GM12878 (cell line): ENCODE measurements around the gene CACNA1B. TPM values are rescaled to one million over a fixed set of nuclear protein-coding genes. Genes with fewer than 3 reads are reported as not detected.

Experiments used
- ATAC-seq: fragments of 200-7000 bp; cut with Tn5 transposase; 3 replicates; pipeline ENCODE4 v1.9.1; 2020; ENCODE audit warnings: mild to moderate bottlenecking, moderate library complexity
- BruUV-seq: library from RNA; stranded (reverse); fragments of 400-500 nt; replicated peaks from 2 replicates; lab custom pipeline; 2021; lab: Mats Ljungman, UMichigan
- CTCF ChIA-PET: fragments of 300-600 bp; sonication (Branson Sonifier 250); formaldehyde crosslinking; extraction: SDS; loops from one replicate; lab custom pipeline; 2021; ENCODE audit warnings: inconsistent platforms; lab: Yijun Ruan, JAX
- POLR2A ChIA-PET: fragments of 350-600 bp; formaldehyde crosslinking; extraction: SDS; loops from one replicate; lab custom pipeline; 2021; ENCODE audit warnings: inconsistent platforms; lab: Charles Lee
- RAD21 ChIA-PET: fragments of 300-600 bp; sonication (Branson Sonifier 250); formaldehyde crosslinking; loops from one replicate; lab custom pipeline; 2023; ENCODE audit warnings: antibody characterized with exemption; ENCODE audit not compliant: unreplicated experiment; lab: Charles Lee
- SMC1A ChIA-PET: fragments of 300-600 bp; sonication (Branson Sonifier 250); formaldehyde crosslinking; loops from one replicate; lab custom pipeline; 2023; ENCODE audit not compliant: unreplicated experiment, uncharacterized antibody; lab: Charles Lee
- DNase-seq: peaks from one replicate; pipeline ENCODE4 v3.0.0-alpha.2; 2011; ENCODE audit warnings: low read depth, low spot score
- FAIRE-seq: peaks from 3 replicates; lab custom pipeline; 2011; peaks lifted over from hg19 to GRCh38; lab: Jason Lieb, UNC
- H2AFZ ChIP-seq: 2 replicates; pipeline ENCODE4 v1.6.0; 2011; ENCODE audit warnings: low read depth, low read length, control low read depth; ENCODE audit not compliant: control insufficient read depth
- H3K27ac ChIP-seq: 2 replicates; pipeline ENCODE4 v1.5.1; 2011; ENCODE audit warnings: control low read depth; ENCODE audit not compliant: control insufficient read depth, insufficient read depth
- H3K27me3 ChIP-seq, 2 experiments: replicated peaks in 1 of 2; 2 replicates each; pipeline versions ENCODE4 v1.6.0 to v1.6.1; 2011; ENCODE audit warnings: low read length in 1 of 2; ENCODE audit not compliant: control insufficient read depth in 2 of 2, insufficient read depth in 2 of 2
- H3K36me3 ChIP-seq, 2 experiments: 2 replicates each; pipeline ENCODE4 v1.5.1; 2011; ENCODE audit warnings: low read length in 1 of 2; ENCODE audit not compliant: control insufficient read depth in 2 of 2, insufficient read depth in 2 of 2
- H3K4me1 ChIP-seq: 2 replicates; pipeline ENCODE4 v1.6.1; 2011; ENCODE audit warnings: mild to moderate bottlenecking, low read length, moderate library complexity, mixed read lengths; ENCODE audit not compliant: control insufficient read depth, insufficient read depth
- H3K4me2 ChIP-seq: 2 replicates; pipeline ENCODE4 v1.6.0; 2011; ENCODE audit warnings: control low read depth; ENCODE audit not compliant: control insufficient read depth, insufficient read depth
- H3K4me3 ChIP-seq: fragments of 200-600 bp; sonication (generic); 2 replicates; pipeline ENCODE4 v1.5.1; 2016
- H3K79me2 ChIP-seq: 2 replicates; pipeline ENCODE4 v1.6.0; 2011; ENCODE audit warnings: low read length; ENCODE audit not compliant: control insufficient read depth, insufficient read depth
- H3K9ac ChIP-seq: 2 replicates; pipeline ENCODE4 v1.8.0; 2011; ENCODE audit warnings: low read length, control low read depth, mixed read lengths; ENCODE audit not compliant: control insufficient read depth, insufficient read depth
- H3K9me3 ChIP-seq: replicated peaks from 3 replicates; pipeline ENCODE4 v1.5.1; 2011; ENCODE audit warnings: mild to moderate bottlenecking, low read length; ENCODE audit not compliant: control insufficient read depth, insufficient read depth
- H4K20me1 ChIP-seq: 2 replicates; pipeline ENCODE4 v1.6.0; 2011; ENCODE audit not compliant: control insufficient read depth, insufficient read depth
- CEBPB ChIP-seq, 2 experiments: fragments of 150-350 bp in 1 of 2; IDR thresholded peaks; 2 replicates each; pipeline ENCODE4 v1.6.1; 2012 to 2014; ENCODE audit warnings: low read depth in 2 of 2, low read length in 2 of 2, borderline replicate concordance in 1 of 2, inconsistent platforms in 1 of 2
- IRF4 ChIP-seq: IDR thresholded peaks from 2 replicates; pipeline ENCODE4 v1.6.1; 2011; ENCODE audit warnings: low read depth, low read length
- KAT2A ChIP-seq: conservative IDR thresholded peaks from 2 replicates; pipeline ENCODE4 v1.6.1; 2011; ENCODE audit warnings: low read depth, low read length; ENCODE audit not compliant: control insufficient read depth
- LARP7 ChIP-seq: fragments of 450-650 bp; IDR thresholded peaks from 2 replicates; pipeline ENCODE4 v1.6.1; 2017; ENCODE audit warnings: mild to moderate bottlenecking
- MTA3 ChIP-seq: IDR thresholded peaks from 2 replicates; pipeline ENCODE4 v1.6.1; 2012; ENCODE audit warnings: low read length, inconsistent platforms, borderline replicate concordance
- MYC ChIP-seq: IDR thresholded peaks from 2 replicates; pipeline ENCODE4 v1.6.1; 2011; ENCODE audit warnings: mild to moderate bottlenecking, low read length, moderate library complexity, inconsistent platforms; ENCODE audit not compliant: insufficient read depth, insufficient replicate concordance, insufficient read length, severe bottlenecking
- RBBP5 ChIP-seq: fragments of 200-600 bp; sonication (generic); conservative IDR thresholded peaks from 2 replicates; pipeline ENCODE4 v1.6.1; 2016
- SMARCA5 ChIP-seq: fragments of 450-650 bp; IDR thresholded peaks from 2 replicates; pipeline ENCODE4 v1.6.1; 2017; ENCODE audit warnings: mild to moderate bottlenecking
- SREBF1 ChIP-seq: IDR thresholded peaks from 2 replicates; pipeline ENCODE4 v1.6.1; 2012; ENCODE audit warnings: mild to moderate bottlenecking, low read length
- WGBS: methylation state at CpG from one replicate; pipeline ENCODE4 v1.1.6; 2016; ENCODE audit warnings: low lambda C conversion rate; ENCODE audit not compliant: insufficient replicate concordance, insufficient coverage; ENCODE audit errors: missing lambda C conversion rate; 5-methylcytosine and 5-hydroxymethylcytosine counted together
- in situ Hi-C: fragments of 300-500 bp; cut with MboI; formaldehyde crosslinking; loops from 9 replicates; pipeline ENCODE4 v1.14.3; 2018; ENCODE audit warnings: mixed read lengths
- intact Hi-C: fragments of 100-400 bp; cut with micrococcal nuclease; formaldehyde crosslinking; loops from one replicate; pipeline ENCODE4 v1.14.2; 2022; ENCODE audit not compliant: unreplicated experiment
- polyA plus RNA-seq, 11 experiments: library from polyadenylated mRNA; depleted of rRNA in 4 of 11; unstranded in 6 of 11; stranded (reverse) in 5 of 11; fragments of >200 nt; fragmentation: Nextera tagmentation in 4 of 11; fragmentation: Illumina TruSeq in 1 of 11; extraction: Ambion mirVana in 4 of 11; extraction: Trizol in 1 of 11; gene quantifications; 1 replicate in 1 of 11; 2 replicates in 10 of 11; pipeline versions ENCODE4 v1.2.1 to v1.2.3, GENCODE V29; 2011 to 2016; ENCODE audit warnings: inconsistent platforms in 2 of 11, missing spikeins in 2 of 11, low read depth in 1 of 11
- total RNA-seq, 4 experiments: library from RNA; depleted of rRNA in 3 of 4; stranded (reverse); fragments of >200 nt in 3 of 4; fragmentation: Illumina TruSeq in 1 of 4; extraction: Trizol in 1 of 4; gene quantifications; 2 replicates each; pipeline versions ENCODE4 v1.2.1 to v1.2.3, GENCODE V29; 2013 to 2021
- TF ChIP-seq, protein P1 (sequence below): fragments of 150-350 bp; IDR thresholded peaks from 2 replicates; pipeline ENCODE4 v1.6.1; 2016; ENCODE audit warnings: low read depth, low read length

The CACNA1B gene
- total and polyA plus RNA-seq, 10 of the 15 experiments (the other 5 are each of a cell fraction or from before 2014, with no cell fraction given), result 0.01 to 0.03 (median 0.01) TPM; not detected in 7

DNA sequence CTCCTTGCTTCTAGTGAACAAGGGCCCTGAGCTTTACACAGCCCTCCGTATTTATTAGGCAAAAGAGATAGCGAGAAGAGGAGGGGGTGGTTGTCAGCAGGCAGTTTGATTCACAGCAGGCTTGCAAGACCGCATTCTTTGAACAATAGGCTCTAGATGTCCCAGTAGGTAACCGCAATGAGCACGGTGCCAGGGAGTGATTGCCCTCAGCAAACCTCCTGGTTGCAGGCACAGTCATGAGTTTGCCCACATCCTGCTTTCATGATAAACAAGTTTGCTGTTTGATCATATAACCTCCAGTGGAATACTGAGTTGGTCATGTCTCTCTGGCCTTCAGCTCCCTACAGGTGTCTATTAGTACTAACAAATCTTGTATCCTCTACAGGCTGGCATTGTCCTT, 66.1 kb downstream of the CACNA1B start:
- ChIA-PET RAD21 (no interaction called here), CTCF (no interaction called here), POLR2A (no interaction called here), SMC1A (no interaction called here)
- no peak overlapping the region for H2AFZ ChIP-seq
- H3K4me2 ChIP-seq, result no peak overlapping the region
- BruUV-seq, result no TSS peak
- H3K9me3 ChIP-seq, result peaks cover 4% of the 10 kb centered on the region; the same call in 2 of the 3 replicates
- WGBS, result 50% methylated on average over 5 of the region's 5 CpGs
- no peak overlapping the region for H3K4me3 ChIP-seq
- H3K36me3 ChIP-seq, result no peaks in the 10 kb centered on the region
- no peak for FAIRE-seq
- intact Hi-C loops (no loop called here), in situ Hi-C loops (no loop called here)
- H3K79me2 ChIP-seq, result no peaks in the 10 kb centered on the region
- H3K9ac ChIP-seq, result no peak overlapping the region
- no peak for TF ChIP-seq MYC
- no peak for TF ChIP-seq IRF4
- TF ChIP-seq SREBF1, result no peak
- no peak for TF ChIP-seq MTA3
- no peak for TF ChIP-seq KAT2A
- TF ChIP-seq CEBPB (IDR thresholded peaks at IDR 0.05; ENCODE audit: borderline replicate concordance in 1 of 2, low read depth in 2 of 2, low read length in 2 of 2), result no peak
- TF ChIP-seq LARP7, result no peak
- no peak for TF ChIP-seq SMARCA5
- H4K20me1 ChIP-seq, result no peaks in the 10 kb centered on the region
- no peaks in the 10 kb centered on the region for H3K4me1 ChIP-seq
- no peak for ATAC-seq
- no peak overlapping the region for H3K27ac ChIP-seq
- no peaks in the 10 kb centered on the region for H3K27me3 ChIP-seq
- DNase-seq, result no peak

DNA sequence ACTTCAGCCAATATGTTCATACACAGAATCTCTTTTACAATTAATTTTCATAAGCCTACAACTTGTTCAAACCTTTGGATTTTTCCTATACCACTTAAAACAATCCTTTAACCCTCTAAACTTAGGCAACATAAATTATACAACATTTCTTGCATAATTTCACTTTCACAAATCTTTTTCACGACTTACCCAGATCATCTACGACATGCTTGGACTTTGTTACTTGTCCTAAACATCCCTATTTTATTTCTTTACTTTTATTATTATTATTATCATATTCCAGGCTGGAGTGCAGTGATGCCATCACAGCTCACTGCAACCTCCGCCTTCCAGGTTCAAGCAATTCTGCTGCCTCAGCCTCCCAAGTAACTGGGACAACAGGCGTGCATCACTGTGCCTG, 68.0 kb downstream of the CACNA1B start:
- POLR2A ChIA-PET, result no interaction called here
- no TSS peak for BruUV-seq
- intact Hi-C loops (no loop called here), in situ Hi-C loops (no loop called here)
- CTCF ChIA-PET, result no interaction called here
- Histone ChIP-seq H3K4me2 (no peak overlapping the region), H3K9ac (no peak overlapping the region), H3K36me3 (no peaks in the 10 kb centered on the region), H3K9me3 (peaks cover 4% of the 10 kb centered on the region; the same call in 2 of the 3 replicates), H2AFZ (no peak overlapping the region), H3K4me3 (no peak overlapping the region), H3K27me3 (no peaks in the 10 kb centered on the region), H3K4me1 (no peaks in the 10 kb centered on the region), H3K27ac (no peak overlapping the region), H3K79me2 (no peaks in the 10 kb centered on the region), H4K20me1 (no peaks in the 10 kb centered on the region)
- RAD21 ChIA-PET, result no interaction called here
- ATAC-seq (no peak), FAIRE-seq (no peak), DNase-seq (no peak)
- SMC1A ChIA-PET, result no interaction called here
- TF ChIP-seq, protein P1, sequence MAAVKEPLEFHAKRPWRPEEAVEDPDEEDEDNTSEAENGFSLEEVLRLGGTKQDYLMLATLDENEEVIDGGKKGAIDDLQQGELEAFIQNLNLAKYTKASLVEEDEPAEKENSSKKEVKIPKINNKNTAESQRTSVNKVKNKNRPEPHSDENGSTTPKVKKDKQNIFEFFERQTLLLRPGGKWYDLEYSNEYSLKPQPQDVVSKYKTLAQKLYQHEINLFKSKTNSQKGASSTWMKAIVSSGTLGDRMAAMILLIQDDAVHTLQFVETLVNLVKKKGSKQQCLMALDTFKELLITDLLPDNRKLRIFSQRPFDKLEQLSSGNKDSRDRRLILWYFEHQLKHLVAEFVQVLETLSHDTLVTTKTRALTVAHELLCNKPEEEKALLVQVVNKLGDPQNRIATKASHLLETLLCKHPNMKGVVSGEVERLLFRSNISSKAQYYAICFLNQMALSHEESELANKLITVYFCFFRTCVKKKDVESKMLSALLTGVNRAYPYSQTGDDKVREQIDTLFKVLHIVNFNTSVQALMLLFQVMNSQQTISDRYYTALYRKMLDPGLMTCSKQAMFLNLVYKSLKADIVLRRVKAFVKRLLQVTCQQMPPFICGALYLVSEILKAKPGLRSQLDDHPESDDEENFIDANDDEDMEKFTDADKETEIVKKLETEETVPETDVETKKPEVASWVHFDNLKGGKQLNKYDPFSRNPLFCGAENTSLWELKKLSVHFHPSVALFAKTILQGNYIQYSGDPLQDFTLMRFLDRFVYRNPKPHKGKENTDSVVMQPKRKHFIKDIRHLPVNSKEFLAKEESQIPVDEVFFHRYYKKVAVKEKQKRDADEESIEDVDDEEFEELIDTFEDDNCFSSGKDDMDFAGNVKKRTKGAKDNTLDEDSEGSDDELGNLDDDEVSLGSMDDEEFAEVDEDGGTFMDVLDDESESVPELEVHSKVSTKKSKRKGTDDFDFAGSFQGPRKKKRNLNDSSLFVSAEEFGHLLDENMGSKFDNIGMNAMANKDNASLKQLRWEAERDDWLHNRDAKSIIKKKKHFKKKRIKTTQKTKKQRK, result peak; percentile 13; the same call in 1 of the 2 replicates
- TF ChIP-seq RBBP5, result no peak
- 33% methylated on average over 4 of the region's 4 CpGs for WGBS
